GM18499 (cell line): ENCODE data around the gene FBLIM1.
"Not testable (repeated sequence)": the region's sequence is repeated elsewhere in the genome, so short reads cannot be mapped to it uniquely, and the experiment has no call there.

ENCODE experiments used
- ATAC-seq: cut with Tn5 transposase; IDR thresholded peaks from one replicate; pipeline ENCODE4 v1.9.1; 2021; ENCODE audit warnings: moderate number of reproducible peaks; ENCODE audit not compliant: insufficient read depth, unreplicated experiment

Gene FBLIM1

DNA sequence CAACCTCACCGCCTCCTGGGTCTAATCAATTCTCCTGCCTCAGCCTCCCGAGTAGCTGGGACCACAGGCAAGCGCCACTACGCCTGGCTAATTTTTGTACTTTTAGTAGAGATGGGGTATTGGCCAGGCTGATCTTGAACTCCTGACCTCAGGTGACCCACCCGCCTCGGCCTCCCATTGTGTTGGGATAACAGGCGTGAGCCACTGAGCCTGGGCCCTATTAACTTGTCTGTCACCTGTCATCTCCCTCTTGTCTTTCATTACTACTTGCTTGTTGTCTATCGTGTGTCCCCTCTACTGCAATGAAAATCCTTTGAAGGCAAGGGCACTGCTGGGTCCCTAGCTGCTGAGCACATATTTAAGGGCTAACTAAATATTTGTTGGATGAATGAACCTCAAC lies 45.5 kb downstream of the FBLIM1 start:
- no peak for ATAC-seq

DNA sequence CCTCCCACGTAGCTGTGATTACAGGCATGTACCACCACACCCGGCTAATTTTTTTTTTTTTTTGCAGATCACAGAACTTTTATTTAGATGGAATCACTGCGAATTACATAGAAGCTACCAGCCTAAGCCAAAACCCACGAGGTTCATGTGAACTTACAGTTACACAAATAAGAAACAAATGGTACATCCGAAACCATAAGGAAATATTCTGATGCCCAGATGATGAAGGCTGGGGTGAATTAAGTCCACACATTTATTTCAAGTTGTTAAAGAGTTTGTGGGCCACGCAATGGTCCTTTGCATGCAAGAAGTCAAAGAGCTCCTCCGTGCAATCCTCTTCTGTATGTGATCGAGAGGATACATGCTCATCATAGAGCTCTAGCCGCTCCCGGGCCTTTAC lies 48.5 kb downstream of the FBLIM1 start:
- no peak for ATAC-seq

DNA sequence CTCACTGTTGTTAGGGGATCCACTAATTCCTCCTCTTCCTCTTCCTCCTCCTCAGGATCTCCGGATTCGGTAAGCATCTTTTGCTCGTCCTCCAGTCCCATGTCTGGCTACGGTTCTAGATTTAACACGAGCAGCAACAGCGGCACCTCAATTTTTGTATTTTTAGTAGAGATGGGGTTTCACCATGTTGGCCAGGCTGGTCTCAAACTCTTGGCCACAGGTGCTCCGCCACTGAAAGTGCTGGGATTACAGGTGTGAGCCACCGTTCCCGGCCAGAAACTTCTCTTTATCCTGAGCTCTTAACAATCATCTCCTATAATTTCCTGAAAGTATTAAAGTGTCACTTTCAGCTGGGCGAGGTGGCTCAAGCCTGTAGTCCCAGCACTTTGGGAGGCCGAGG lies 49.0 kb downstream of the FBLIM1 start, which contains the start of gene UQCRHL:
UQCRHL (minus strand) TSS at position 101 of the 400 bp plus-strand sequence; CDS start at position 101, 0 bp downstream.
- not testable (repeated sequence) for ATAC-seq

DNA sequence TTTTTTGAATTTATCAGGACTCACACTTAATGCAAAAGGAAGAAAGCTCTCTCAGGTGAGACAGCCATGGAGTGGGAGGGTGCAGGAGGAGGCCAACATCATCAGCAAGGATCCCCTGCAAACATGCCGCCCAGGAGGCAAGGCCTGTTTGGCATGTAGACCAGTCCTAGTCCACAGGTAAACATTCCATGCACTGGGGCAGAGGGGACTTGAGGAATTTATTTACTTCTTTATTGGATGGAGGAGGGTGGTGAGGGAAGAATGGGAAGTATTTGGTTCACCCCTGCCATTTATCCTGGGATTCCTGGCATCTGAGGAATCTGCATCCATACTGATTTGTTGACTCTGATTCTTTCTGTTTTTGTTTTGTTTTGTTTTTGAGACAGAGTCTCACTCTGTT lies 50.4 kb downstream of the FBLIM1 start:
- ATAC-seq: no peak

DNA sequence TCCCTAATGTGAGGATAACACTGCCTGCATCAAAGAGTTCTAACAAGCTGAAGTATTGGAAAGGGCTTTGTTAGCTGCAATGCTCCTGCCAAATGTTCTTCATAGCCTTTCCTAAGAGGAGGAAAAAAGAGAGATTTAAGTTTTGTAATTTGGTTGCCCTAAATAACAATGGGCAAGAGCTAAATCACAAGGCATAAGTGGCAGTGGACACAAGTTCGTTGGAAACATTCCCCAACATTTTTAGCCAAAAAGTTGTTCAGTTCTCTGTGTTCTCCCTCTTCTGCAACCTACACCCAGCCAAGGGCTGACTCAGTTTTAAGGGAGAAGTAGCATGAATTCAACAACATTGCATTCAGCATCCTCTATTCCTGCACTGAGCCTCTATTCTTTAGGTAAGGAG lies 51.5 kb downstream of the FBLIM1 start:
- no peak for ATAC-seq

DNA sequence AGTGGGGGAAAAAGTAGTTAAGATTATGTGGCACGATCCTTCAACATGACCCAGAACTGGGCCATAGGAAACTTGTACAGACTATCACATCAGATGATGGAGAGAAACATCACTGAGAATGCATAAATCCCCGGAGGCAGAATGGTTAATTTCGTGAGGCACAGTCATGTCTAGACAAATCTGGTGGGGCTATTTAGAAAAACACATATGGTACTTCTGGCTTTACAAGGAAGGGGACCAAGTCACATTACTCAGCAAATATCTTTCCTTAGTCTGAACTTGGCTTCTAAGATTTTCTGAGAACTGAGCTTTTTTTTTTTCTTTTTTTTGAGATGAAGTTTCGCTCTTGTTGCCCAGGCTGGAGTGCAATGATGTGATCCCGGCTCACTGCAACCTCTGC lies 58.1 kb downstream of the FBLIM1 start:
- ATAC-seq: no peak

DNA sequence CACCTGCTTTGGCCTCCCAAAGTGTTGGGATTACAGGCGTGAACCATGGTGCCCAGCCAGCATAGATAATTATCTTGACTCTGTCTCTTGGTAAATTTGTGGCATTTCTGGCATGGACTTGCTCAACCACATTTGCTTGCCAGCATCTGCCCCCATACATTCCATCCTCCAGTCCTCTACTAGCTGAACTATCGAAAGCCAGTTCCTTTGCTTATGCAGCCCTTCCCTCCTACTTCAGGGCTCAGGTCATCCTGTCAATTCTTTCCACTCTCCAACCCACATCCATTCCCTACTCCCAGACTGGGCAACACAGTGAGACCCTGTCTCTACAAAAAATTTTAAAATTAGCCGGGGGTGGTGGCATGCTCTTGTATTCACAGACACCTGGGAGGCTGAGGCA lies 61.9 kb downstream of the FBLIM1 start:
- no peak for ATAC-seq

DNA sequence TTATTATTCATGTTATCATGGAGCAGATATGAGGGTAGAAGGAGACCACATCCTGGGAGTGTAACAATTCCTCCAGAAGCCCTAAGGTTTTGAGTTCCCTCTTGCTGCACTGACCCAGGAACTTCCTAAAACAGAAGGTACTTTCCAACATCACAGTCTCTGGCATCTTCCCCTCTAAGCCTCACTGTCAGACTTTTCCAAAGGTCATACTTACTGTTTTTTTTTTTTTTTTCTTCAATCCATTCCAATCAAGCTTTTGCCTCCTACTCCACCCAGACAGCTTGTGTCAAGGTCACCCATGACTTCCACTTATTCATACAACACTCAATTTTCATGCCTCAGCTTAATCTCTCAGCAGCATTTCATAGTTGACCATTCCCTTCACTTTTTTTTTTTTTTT lies 67.2 kb downstream of the FBLIM1 start:
- no peak for ATAC-seq

DNA sequence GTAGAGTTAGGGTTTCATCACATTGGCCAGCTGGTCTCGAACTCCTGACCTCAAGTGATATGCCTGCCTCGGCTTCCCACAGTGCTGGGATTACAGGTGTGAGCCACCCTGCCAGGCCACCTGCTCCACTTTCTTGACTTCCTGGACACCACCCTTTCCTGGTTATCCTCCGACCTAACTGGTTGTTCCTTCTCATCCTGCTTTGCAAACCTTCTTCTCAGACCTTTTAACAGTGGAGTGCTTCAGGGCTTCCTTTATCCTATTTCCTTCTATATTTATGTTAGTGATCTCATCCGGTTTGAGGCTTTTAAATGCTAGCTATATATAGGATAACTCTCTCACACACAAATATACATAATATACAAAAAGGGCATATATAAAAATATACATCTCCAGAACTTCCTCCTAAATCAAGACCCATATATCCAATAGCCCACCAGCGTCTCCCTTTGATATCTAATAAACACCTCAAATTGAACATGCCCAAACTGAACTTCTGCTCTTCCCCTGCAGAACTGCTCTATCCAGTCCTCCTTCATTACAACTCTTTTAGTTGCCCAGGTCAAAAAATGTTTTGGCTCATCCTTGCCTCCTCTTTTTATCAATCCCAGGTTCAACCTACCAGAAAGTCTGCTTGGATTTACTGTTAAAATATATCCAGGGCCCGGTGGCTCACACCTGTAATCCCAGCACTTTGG lies 68.4 kb downstream of the FBLIM1 start:
- no peak for ATAC-seq

DNA sequence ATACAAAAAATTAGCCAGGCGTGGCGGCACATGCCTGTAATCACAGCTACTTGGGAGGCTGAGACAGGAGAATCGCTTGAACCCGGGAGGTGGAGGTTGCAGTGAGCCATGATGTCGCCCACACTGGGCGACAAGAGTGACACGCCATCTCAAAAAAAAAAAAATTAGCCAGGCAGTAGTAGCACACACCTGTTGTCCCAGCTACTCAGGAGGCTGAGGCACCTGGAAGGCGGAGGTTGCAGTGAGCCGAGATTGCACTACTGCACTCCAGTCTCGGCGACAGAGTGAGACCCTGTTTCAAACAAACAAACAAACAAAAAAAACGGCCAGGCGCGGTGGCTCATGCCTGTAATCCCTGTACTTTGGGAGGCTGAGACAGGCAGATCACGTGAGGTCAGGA lies 69.0 kb downstream of the FBLIM1 start:
- ATAC-seq: not testable (repeated sequence)

DNA sequence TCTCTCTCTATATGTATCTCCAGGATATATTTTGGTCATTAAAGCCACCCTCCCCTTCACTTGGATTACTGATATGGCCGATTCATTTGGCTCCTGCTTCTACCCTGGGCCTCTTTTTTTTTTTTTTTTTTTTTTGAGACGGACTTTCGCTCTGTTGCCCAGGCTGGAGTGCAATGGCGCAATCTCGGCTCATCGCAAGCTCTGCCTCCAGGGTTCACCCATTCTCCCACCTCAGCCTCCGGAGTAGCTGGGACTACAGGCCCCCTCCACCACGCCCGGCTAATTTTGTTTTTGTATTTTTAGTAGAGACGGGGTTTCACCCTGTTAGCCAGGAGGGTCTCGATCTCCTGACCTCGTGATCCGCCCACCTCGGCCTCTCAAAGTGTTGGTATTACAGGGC lies 70.3 kb downstream of the FBLIM1 start:
- not testable (repeated sequence) for ATAC-seq

DNA sequence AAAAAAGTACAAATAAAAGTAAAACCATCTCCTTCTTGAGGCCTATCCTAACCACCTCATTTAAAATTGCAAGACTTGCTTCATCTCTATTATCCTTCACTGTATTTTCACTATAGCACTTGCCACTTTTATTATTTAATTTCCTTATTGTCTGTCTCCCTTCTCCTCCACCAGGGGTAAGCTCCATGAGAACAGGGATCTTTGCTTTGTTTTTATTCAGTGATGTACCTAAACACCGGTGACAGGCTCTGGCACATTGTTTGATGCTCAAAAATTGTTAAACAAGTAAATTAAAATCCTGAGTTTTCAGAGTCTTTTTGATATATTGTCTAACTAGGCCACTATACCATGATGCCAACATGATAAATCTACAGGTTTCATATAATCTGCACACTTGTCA lies 71.7 kb downstream of the FBLIM1 start:
- ATAC-seq: no peak

DNA sequence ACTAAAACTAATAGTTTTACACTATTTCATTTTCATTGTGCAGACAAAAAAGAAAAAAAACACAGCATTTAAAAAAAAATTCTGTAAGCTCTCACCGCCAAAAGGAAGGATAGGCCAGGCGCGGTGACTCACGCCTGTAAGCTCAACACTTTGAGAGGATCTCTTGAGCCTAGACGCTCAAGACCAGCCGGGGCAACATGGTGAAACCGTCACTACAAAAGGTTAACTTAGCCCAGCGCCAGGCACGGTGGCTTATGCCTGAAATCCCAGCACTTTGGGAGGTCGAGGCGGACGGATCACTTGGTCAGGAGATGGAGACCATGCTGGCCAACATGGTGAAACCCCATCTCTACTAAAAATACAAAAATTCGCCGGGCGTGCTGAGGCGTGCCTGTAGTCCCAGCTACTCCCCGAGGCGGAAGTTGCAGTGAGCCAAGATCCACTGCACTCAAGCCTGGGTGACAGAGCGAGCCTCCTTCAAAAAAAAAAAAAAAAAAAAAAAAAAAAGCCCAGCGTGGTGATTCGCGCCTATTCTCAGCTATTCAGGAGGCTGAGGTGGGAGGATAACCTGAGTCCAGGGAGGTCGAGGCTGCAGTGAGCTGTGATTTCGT lies 74.6 kb downstream of the FBLIM1 start:
- no peak for ATAC-seq

DNA sequence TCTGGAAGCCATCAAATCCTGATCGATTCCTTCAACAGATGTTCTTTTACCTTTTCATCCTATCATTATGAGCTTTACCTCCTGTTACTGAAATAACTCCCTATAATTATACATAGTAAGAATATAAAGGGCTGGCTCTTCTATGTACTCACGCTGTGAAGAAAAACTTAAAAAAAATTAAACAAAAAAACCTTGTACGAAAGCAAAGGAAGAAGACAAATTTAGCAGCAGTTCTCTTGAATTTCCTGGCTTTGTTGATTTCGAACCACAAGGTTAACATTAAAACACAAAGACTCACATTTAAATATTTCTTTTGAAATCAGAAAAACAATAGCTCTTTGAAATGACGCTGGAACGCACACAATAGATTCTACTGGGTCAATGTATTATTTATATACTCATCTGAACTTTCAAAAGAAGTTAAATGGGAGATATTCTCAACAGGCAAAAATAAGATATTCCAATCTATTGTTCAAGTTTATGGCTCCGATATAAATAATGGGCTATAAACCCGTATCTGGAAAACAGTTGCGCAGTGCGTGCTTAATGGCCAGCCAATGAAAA lies 75.3 kb downstream of the FBLIM1 start:
- ATAC-seq: no peak

DNA sequence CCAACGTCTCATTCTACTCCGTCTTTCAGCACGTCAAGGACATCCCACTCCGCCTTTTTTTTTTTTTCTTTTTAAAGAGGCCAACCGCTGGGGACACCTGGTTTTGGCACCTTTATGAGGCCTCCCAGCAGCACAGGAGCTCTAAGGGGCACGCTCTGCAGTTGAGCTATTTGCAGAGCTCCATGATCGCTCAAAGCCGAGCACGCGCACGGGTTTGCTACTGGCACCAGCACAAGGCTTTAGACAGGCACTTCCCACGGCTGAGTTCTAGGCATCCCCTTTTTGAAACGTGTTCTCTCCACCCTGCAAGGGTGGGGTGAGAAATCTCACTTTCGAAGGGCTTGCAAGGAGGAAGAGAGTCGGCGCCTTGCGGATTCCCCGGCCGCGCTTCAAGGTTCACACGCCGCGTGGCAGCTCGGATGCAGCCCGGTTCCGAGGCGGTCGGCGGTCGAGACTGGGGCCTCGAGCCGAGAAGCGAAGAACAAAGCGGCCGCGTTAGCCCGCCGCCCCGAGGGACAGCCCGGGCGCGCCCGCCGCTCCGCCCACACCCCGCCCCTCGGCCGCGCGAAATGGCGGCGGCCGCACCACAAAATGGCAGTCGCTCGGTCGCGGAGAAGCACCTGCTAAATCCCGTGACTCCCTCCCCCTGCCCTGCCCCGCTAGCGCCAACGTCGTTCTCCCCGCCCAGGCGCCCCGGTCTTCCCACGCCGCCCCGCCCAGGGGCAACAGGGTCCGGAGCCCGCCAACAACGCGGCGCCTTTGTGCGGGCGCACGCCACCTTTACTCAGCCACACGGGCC lies 76.0 kb downstream of the FBLIM1 start:
- no peak for ATAC-seq

DNA sequence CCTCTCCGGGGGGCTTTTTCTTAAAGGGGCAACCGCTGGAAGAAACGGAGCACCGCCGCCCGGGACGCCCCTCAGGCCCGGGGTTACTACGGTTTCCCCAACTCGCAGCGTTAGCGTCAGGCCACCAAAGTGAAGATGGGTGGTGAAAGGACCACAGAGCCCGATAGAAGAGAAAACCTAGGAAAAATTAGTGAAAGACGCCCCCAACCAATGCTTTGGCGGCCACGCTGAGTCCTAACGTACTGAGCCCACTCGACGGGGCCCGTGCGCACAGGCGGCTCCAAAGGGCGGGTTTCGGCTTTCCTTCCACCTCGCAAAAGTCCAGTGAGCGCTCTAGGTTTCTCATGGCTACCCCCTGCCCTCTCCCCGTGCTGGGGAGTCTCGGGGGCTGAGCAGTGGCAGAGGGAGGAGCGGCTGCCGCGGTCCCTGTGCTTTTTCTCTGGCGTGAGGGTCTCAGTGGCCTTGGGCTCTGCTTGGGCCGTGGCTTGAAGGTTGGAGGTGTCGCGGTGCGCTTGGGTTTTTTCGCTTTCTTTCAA lies 76.7 kb downstream of the FBLIM1 start:
- no peak for ATAC-seq

DNA sequence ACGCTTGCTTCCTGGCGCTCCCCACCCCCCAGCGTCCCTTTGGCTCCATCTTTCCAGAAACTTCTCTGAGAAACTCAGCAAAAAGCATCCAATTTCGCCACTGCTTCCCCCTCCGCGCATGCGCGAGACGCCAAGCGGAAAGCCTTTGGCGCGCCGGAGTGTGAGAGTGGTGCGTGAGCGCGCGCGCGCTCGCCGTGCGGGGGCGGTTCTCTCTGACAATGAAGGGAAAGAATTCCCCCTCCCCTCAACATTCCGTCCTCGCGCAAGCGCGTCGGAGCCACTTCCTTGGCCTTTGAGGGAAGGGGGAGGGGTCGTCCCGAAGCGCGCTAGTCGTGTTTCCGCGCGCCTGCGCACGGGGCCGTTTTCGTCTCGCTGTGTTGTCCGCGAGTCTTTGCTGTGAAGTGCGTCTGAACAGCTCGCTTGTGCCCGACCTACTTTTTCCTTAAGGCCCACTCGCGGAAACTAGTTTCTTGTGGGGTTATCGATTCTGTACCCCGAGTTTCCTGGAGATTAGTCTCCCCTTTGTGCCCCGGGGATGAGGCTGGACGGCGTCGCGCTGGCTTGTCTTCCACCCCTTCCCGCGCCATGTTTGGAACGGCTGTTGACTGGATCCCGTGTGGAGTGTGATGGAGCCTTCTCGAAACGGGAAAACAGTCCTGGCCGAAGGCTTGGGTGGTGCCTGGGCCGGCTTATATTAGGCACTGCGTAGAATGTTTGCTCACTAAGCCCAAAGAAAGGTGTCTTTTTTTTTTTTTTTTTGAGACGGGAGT lies 77.3 kb downstream of the FBLIM1 start:
- no peak for ATAC-seq
